Stimulated activated naive CD8-positive, alpha-beta T cell treated with anti-CD3 and anti-CD28 coated beads, Interleukin-15, Interleukin-2, amounts not matched to agents 100 U/mL and 50 U/mL, for 24 hours (primary cell): ENCODE results near the gene EPN2.
"Not testable (repeated sequence)": the region's sequence is repeated elsewhere in the genome, so short reads cannot be mapped to it uniquely, and the experiment has no call there.

Experiments
- ATAC-seq: fragments of 150-1000 bp; cut with Tn5 transposase; one replicate; pipeline ENCODE4 v1.10.0; 2021
- DNase-seq: peaks from one replicate; pipeline ENCODE4 v3.0.0; 2021

EPN2 gene

DNA sequence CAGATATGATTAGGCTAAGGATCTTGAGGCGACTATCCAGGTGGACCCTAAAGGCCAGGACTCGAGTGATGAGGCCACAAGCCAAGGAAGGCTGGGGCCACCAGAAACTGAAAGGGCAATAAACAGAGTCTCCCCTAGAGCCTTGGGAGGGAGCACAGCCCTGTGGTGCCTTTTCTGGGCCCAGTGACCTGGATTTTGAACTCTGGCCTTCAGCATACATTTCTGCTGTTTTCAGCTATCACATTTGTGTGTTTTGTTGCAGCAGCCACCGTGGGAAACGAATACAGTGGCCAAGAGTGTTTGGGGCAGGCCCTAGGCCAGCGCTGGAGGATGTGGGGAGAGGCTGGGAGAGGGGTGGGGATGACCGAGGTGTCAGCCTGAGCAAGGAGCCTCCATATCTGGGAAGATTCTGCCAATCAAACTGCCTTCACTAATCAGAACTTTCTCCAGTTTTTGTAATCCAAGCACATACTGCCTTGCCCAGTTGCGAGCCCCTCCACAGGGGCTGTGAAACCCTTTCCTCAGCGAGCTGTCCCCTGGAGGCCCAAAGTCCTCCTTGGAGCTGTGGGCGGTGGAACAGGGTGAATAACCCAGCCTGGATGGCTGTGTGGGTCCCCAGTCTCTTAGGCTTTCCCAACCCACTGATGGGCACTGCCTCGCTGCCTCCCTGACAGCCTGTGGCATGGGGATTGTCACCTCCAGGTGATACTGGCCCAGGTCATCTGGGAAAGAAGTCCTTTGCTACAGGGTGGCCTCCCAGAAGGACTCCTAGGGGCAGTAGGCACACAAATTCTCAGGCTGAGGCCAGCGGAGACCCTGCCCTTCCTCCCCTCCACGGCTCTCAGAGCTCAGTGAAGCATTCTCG, 108.6 kb downstream of the EPN2 start:
- no peak for ATAC-seq
- DNase-seq: no peak

DNA sequence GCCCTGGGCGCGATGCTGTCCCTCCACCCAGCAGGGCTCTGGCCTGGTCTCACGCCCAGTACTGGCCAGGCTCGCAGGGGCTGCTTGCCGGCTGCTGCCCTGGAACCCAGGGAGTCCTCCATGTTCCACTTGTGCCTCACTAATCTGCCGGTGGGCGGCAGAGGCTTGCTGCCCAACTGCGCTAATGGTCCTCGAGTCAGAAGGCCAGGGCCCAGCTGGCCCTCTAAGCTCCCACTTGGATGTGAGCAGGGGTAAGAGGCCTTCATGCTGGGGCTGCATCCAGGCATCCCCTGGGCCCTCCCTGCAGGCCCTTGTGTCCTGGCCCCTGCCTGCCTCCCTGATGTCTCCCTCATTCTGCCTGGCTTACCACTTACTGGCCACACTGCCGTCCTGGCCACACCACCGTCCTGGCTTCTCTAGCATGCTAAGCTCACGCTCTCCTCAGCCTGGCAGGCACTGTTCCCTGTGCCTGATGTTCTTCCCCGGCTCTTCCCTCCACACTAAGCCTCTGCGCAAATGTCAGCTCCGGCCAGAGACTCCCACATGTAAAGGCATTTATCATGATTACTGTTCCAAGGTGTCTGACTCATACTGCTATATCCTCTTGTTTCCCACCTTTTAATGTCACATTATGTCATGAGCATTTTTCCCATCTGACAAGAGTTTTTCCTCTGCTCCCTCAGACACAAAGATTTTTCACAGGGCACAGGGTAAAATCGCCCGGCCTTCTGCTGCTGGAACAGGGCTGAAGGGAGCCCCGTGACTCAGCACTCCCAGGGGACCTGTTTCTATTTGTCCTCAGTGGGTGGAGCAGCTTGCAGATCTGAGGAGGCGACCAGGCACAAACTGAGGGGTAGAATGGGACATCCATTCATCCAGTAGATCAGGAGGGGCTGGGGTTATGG, 109.4 kb downstream of the EPN2 start:
- ATAC-seq (no peak), DNase-seq (no peak)

DNA sequence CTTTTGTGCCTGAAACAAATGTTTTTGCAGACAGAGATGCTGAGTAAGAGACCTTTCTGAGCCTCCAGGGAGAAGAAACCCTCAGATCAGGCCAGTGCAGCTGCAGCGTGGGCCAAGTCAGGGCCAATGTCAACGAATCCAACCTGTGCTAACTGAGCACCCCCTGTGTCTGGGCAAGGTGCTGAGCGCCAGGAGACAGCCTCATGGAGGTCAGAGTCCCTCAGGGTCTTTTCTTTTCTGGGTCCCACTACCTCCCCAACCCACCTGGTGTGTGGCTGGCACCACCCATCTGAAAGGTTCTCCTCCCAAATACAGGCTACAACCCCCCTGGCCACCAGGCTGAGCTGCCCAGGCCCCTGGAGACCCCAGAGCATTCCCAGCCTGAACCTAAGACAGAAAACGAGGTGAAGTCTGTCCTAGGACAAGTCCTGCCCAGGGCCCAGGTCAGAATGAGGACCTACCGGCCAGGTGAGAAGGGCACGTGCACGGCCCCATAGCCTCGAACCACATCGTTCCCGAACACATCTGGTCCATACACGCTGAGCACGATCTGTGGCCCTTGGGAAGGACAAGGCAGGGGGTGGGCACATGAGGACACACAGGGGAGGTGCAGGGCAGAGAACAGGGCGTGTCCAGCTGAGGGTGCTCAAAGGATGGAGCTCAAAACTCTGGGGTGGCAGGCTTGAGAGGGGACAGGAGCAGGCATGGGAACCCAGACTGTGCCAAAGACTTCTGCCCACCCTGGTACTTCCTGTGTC, 110.3 kb downstream of the EPN2 start:
- no peak for DNase-seq
- ATAC-seq: no peak

DNA sequence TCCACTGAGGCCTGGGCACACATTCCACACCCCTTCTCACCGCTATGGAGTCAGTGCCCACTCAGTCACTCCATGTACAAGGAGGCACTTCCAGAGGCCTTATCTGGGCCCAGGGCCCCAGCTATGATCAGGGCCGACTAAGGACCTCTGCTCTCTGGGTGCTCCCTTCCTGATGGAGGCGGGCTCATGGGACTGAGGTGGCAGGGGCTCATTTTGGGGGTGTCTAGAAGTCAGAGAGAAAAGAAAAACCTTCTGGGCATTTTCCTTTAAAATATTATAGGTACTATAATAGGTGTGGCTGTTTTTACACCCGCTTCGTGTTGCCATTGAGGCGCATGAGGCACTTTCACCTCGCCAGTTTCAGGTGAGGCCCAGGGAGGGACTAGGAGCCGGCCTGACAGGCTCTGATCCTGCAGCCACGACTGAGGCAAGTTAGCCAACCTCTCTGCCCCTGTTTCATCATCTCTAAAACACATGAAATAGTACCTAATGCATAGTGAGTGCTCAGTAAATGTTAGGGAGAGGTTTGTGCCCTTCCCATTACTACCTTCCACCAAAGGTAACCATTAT, 111.0 kb downstream of the EPN2 start:
- ATAC-seq (no peak), DNase-seq (no peak)

DNA sequence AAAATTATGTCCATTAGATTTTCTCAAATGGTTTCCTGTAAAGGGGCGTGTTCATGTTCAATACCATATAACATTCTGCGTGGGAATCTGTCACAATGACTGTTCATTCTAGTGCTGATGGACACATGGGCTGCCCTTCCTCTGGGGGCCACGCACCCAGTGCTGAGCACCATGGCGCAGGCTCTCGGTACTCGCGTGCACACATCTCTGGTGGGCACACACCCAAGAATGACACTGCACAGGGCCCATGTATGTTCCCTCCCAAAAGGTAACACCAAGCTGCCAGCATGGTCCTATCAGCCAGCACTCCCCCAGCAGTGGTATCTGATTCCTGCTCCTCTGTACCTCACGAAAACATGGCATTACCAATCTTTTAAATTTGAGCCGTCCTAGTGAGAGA, 111.6 kb downstream of the EPN2 start:
- DNase-seq (no peak), ATAC-seq (no peak)

DNA sequence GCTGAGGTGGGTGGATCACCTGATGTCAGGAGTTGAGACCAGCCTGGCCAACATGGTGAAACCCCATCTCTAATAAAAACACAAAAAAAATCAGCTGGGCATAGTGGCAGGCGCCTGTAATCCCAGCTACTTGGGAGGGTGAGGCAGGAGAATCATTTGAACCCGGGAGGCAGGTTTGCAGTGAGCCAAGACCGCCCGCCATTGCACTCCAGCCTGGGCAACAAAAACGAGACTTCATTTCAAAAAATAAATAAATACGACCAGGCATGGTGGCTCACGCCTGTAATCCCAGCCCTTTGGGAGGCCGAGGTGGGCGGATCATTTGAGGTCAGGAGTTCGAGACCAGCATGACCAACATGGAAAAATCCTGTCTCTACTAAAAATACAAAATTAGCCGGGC, 116.2 kb downstream of the EPN2 start:
- ATAC-seq: not testable (repeated sequence)

DNA sequence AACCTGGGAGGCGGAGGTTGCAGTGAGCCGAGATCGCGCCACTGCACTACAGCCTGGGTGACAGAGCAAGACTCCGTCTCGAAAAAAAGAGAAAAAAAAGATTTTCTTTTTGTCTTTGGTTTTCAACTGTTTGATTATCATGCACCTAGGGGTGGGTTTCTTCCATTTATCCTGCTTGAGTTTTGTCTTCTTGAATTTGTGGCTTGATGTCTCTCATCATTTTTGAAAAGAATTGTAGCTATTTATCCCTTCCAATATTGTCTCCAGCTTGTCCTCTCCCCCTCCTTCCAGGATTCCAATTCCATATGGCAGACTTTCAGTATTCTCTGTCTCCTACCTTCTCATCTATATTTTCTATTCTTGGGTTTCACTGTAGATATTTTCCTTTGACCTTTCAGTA, 117.6 kb downstream of the EPN2 start:
- ATAC-seq (no peak), DNase-seq (no peak)

More for the DNA sequence above, 116.2 kb downstream of the EPN2 start:
- DNase-seq: not testable (repeated sequence)

DNA sequence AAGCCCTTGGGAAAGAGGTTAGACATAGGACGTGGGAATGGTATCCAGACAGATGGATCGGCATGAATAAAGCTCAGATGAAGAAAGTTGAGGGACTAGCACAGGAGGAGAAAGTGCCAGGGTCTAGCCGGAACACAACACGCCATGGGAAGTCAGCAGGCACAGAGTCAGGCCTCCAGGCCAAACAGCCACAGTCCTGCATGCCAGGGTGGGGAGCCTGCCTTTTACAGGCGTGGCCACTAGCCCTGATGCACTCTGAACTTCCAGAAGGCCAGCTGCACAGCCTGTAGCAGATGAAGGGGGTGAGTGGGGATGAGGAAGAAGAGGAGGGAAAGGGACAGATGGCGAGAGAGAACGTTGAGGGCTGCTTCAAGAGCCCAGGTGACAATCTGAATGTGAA, 120.2 kb downstream of the EPN2 start:
- ATAC-seq: no peak
- DNase-seq: no peak

DNA sequence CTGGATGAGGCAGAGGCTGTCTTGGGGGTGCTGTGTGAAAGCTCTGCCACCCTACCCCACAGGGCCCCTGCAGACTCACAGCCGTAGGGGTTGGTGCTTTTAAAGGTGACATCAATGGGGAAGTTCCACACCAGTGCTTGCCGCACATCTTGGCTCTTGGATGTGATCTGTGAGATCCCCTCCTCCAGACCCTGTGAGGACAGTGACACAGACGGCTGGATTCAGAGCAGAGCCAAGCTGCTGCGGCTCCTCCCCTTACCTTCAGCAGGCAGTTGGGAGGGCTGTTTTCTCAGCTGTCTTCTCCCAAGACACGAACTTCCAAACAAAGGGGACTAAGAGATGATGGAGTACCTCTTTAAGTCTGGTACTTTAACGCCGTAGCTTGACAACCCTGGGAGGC, 120.6 kb downstream of the EPN2 start:
- no peak for DNase-seq
- ATAC-seq: no peak

DNA sequence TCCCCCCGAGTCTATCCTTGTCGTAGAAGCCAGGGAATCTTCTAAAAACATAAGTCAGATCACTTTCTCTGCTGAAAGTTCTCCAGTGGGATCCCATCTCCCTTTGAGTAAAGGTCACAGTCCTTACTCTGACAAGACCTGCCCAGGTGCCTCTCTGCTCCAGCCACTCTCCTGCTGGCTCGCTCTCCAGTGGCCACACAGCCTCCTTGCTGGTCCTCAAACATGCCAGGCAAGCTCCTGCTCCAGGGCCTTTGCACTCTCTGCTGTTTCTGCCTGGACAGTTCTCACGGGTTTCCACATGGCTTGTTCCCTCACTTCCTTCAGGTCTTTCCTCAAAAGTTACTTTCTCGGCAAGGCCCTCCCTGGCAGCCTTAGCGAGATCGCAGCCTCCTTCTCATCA, 122.0 kb downstream of the EPN2 start:
- ATAC-seq (no peak), DNase-seq (no peak)

DNA sequence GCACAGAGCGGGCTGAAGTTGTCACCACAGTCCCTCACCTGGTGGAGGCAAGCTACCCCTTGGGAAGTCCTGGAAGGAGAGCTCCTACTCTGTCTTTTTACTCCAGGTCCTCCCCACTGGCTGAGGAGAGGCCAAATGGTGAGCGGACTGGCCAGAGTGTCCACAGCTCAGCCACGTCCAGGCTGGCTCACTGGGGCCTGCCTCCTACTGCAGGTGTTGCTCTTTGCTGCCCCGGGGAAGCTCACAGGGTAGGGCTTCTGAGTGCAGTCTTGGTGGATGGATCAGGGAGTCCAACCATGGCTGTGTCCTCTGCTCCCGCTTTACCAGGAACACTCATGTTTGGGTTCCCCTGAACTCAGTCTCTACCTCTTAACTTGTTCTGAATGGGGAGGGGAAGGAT, 122.7 kb downstream of the EPN2 start:
- ATAC-seq (no peak), DNase-seq (no peak)

DNA sequence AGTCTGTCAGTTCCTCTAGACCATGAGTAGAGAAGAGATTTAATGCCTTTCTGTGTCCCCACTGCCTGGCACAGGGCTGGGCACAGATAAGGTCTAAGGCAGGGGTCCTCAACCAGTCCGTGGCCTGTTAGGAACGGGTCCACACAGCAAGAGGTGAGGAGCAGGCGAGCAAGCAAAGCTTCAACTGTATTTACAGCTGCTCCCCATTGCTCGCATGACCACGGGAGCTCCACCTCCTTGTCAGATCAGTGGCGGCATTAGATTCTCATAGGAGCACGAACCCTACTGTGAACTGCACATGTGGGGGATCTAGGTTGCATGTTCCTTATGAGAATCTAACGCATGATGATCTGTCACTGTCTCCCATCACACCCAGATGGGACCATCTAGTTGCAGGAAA, 123.6 kb downstream of the EPN2 start:
- ATAC-seq: no peak

DNA sequence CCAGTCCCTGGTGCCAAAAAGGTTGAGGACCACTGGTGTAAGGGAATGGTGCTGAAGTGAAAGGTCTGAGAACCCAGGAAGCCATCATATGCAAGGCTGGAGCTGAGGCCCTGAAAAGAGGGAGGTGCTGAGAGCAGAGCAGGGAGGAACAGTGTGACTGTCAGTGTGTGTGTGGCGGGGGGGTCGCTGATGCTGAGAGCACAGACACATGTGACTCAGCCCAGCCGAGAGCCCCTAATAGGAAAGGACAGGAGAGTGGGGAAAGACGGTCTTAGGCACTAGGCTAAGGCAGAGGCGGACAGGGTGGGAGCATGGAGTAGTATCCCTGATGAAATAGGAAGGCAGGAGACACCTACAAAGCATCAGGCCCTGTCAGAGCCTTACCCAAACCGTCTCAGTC, 124.2 kb downstream of the EPN2 start:
- DNase-seq (no peak), ATAC-seq (no peak)

More for the DNA sequence above, 123.6 kb downstream of the EPN2 start:
- DNase-seq: no peak

DNA sequence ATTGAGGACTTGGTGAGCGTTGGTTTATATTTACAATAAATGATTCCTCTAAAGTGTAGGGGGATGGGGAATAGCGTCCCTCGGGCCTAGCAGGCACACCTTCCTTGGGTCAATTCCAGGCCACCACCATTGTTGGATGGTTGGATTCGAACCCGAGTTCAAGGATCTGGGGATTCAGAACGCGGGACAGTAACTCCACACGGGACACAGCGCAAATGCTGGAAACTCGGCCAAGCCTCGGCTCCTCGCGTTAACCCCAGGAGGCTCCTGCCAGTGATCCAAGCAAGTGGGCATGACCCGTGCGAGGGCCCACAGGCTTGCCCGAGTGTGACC, 124.7 kb downstream of the EPN2 start:
- DNase-seq: no peak
- no peak for ATAC-seq

DNA sequence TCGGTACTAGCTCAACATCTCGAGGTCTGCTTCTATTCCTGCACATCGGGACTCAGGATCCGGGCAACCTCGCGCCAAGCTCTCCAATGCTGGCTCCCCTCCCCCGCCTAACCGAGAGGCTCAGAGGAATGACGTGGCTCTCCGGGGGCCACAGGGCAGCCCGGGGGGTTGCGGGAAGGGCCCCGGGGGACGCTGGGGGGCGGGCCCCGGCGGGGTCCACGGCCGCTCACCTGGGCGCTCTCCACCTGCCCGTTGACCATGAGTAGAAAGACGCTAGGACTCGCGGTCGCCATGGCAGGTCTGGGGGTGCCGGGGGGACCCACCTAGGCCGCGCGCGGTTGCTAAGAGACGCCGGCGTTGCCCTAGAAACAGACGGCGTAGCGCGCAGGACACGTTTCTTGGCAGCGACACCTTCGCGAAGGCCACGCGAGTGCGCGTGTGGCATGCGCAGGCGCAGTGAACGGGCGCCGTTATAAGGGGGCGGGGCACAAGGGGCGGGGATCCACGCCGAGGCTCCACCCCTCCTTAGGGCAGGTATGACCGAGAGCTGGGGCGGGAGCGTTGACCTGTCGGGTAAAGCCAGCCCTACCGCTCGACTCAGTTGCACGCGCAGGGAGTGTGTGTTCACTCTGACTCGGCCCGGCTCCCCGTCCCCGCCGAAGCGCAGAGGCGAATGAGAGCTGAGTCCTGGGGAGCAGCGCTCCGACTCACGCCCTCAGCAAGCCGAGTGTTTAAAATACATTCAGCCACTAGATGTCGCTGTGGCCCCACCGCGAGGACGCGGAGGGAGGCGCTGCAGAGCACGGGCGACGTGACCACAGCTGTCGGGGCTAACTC, 125.3 kb downstream of the EPN2 start, which contains the start of gene B9D1:
Gene B9D1 (minus strand): TSS at position 447 of the 837 bp plus-strand sequence. CDS start 154 bp downstream, at position 293.
- DNase-seq (peak; percentile 92), ATAC-seq (peak; percentile 83)

DNA sequence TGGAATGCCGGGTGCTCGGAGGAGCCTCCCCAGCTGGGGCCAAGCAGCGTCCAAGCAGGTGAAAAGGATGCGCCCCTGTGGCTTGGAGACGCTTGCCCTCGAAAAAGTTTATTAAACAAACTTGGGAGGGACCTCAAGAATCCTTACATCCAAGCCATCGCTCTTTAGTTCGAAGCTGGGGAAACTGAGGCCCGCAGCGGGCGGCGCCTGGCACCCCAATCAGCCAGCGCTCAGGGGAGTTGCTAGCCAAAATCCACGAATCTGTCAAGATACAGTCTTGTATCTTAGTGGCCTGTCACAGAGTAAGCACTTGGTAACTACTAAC, 125.9 kb downstream of the EPN2 start:
- DNase-seq: no peak
- ATAC-seq: no peak

DNA sequence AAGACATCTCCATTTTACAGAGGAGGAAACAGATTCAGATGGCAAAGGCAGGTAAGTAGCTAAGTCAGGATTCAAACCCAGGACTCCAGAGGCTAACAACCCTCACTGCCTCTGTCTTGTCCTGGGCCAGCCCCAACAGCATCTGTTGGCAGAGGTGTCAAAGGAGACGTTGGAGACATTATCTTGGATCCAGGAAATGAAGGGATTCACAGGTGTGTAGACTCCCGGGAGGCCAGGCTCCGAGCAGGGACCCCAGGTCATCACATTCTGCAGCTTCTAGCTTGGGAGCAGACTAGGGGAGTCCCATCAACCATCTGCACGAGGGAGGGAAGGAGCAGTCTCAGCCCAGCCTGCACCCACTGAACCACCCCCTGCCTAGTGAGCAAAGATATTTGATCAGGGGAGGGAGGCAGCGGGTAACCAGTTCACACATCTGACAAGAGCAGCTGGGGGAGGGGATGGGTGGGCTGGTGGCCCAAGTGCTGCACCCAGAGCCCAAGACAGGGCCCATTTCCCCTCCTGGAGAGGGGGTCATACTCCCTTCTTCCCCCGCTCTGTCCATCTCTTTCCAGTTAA, 126.4 kb downstream of the EPN2 start:
- DNase-seq (no peak), ATAC-seq (no peak)

DNA sequence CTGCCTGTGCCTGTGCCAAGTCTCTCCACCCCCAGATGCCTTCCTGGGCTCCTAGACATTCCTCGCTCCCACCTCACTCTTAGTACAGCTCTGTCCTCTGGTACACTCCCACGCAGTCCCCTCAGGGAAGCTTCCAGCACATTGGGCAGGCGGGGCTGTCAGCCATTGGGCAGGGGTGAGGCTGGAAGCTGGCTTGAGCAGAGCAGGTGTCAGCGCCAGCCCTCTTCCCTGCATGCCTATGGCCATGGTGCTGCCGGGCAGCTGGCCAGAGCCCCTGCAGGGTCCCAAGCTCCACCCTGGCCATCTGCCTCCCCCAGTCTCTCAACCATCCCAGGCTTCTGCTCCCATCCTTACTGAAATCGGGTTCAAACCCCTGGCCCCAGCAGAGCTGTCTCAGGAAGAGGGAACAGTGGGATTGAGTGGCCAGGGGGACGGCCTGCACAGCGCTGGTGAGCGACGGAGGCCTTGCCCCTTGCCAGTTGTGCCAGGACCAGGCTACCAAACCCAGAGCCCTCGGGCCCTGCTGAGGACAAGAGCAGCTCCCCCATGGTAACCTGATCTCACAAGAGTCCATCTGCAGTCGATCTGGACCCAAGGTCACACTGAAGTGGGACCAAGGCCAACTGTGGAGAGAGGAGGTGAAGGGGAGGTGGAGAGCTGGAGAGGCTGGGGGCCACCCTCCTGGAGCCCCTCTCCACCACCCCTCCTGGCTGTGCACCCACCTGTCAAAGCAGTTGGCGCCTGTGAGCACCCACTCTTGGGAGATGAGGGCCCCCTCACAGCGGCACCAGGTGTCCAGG, 127.7 kb downstream of the EPN2 start:
- ATAC-seq (no peak), DNase-seq (no peak)

DNA sequence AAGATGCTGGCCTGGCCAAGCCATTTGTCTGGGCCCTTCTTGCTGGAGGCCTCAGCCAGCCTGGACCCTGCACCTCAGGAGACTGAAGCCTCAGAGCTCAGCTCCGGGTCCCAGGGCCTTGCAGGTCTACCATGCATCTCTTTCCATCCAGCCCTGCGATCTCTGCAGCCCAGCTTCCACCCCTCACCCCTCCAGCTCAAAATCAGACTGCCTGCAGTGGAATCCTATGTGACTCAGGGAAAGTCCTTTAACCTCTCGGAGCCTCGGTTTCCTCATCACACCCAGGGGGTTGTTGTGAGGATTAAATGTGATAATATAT, 128.3 kb downstream of the EPN2 start:
- DNase-seq (no peak), ATAC-seq (no peak)
